ENCODE data around the gene UBE2Q2. TPM values are rescaled to one million over a fixed set of nuclear protein-coding genes. Genes with fewer than 3 reads are reported as not detected.

The UBE2Q2 gene
- total RNA-seq, 2 experiments from 2014 or later: 29.3 to 33.5 TPM

GRCh38 chr15:75943713-75944215, 100.5 kb downstream of the UBE2Q2 start:
- no peaks in the 10 kb centered on the region for H3K36me3 ChIP-seq (ENCODE audit: insufficient read depth, low read length)
- Mint-ChIP-seq H3K27me3 (peaks cover 17% of the 10 kb centered on the region), H3K36me3 (ENCODE audit: low read depth) (no peaks in the 10 kb centered on the region), H3K4me1 (ENCODE audit: low read depth) (no peaks in the 10 kb centered on the region), H3K4me3 (no peak overlapping the region), H3K27ac (no peak overlapping the region), H3K9me3 (peaks cover 6% of the 10 kb centered on the region)
- DNase-seq (no peak), ATAC-seq (ENCODE audit: poor library complexity) (no peak)
- CTCF ChIA-PET: no interaction called here
- TF ChIP-seq, protein P1, sequence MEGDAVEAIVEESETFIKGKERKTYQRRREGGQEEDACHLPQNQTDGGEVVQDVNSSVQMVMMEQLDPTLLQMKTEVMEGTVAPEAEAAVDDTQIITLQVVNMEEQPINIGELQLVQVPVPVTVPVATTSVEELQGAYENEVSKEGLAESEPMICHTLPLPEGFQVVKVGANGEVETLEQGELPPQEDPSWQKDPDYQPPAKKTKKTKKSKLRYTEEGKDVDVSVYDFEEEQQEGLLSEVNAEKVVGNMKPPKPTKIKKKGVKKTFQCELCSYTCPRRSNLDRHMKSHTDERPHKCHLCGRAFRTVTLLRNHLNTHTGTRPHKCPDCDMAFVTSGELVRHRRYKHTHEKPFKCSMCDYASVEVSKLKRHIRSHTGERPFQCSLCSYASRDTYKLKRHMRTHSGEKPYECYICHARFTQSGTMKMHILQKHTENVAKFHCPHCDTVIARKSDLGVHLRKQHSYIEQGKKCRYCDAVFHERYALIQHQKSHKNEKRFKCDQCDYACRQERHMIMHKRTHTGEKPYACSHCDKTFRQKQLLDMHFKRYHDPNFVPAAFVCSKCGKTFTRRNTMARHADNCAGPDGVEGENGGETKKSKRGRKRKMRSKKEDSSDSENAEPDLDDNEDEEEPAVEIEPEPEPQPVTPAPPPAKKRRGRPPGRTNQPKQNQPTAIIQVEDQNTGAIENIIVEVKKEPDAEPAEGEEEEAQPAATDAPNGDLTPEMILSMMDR (IDR thresholded peaks at IDR 0.05): no peak
- H3K27me3 ChIP-seq (ENCODE audit: control insufficient read depth in 1 of 2, insufficient read depth in 2 of 2, low read length in 2 of 2): no peaks in the 10 kb centered on the region
- H3K4me3 ChIP-seq (ENCODE audit: low read length): no peak overlapping the region
- no peaks in the 10 kb centered on the region for H3K4me1 ChIP-seq (ENCODE audit: insufficient read depth, low read length)
- intact Hi-C loops (cut with DNase I, micrococcal nuclease): no loop called here
- POLR2A ChIA-PET: no interaction called here
- no peaks in the 10 kb centered on the region for H3K9me3 ChIP-seq (ENCODE audit: control insufficient read depth in 1 of 2, insufficient read depth in 1 of 2, low read length in 2 of 2)
- H3K27ac ChIP-seq (ENCODE audit: low read depth in 1 of 2, low read length in 2 of 2): no peak overlapping the region

DNA sequence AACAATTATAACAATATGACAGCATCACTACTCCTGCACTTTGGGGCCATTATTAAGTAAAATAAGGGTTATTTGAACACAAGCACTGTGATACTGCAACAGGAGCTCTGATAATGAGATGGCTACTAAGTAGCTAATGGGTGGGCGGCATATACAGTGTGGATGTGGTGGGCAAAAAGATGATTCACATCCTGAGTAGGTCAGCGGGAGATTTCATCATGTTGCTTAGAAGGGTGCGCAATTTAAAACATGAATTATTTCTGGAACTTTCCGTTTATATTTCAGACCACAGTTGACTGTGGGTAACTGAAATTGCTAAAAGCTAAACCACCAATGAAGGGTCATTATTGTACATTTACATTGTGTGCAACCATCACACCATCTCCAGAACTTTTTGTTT, 102.7 kb downstream of the UBE2Q2 start:
- ATAC-seq (ENCODE audit: poor library complexity): no peak
- H3K4me3 ChIP-seq (ENCODE audit: low read length): no peak overlapping the region
- H3K27me3 Mint-ChIP-seq: peaks cover 39% of the 10 kb centered on the region

DNA sequence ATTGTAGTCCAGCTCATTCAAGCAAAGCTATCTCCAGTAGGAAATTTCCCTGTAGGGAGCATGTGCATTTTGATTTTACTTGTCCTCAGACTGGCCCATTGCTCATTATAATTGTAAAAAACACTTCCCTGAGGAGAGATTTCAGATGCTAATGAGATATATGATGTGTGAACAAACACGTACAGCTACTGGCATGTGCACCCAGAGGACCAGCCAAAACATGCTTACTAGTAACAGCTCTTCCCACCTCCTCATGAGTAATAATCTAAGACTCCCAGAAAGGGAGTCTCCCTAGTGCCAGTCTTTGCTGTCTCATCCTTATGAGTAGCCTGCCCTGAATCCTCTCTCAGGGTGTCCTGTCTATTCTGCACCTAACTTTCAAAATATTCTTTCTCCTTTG, 103.8 kb downstream of the UBE2Q2 start:
- DNase-seq: no peak
- no peaks in the 10 kb centered on the region for H3K4me1 ChIP-seq (ENCODE audit: insufficient read depth, low read length)
- Mint-ChIP-seq H3K4me3 (no peak overlapping the region), H3K27ac (no peak overlapping the region), H3K4me1 (ENCODE audit: low read depth) (no peaks in the 10 kb centered on the region), H3K27me3 (peaks cover 46% of the 10 kb centered on the region), H3K36me3 (ENCODE audit: low read depth) (no peaks in the 10 kb centered on the region), H3K9me3 (no peaks in the 10 kb centered on the region)
- peaks cover 0 to 1% of the 10 kb centered on the region in 2 experiments for H3K27me3 ChIP-seq (ENCODE audit: control insufficient read depth in 1 of 2, insufficient read depth in 2 of 2, low read length in 2 of 2)
- TF ChIP-seq, protein P1 (IDR thresholded peaks at IDR 0.05): no peak
- no peak overlapping the region for H3K27ac ChIP-seq (ENCODE audit: low read depth in 1 of 2, low read length in 2 of 2)
- ChIA-PET POLR2A (no interaction called here), CTCF (no interaction called here)
- intact Hi-C loops (cut with DNase I, micrococcal nuclease): no loop called here
- no peaks in the 10 kb centered on the region for H3K9me3 ChIP-seq (ENCODE audit: control insufficient read depth in 1 of 2, insufficient read depth in 1 of 2, low read length in 2 of 2)
- no peaks in the 10 kb centered on the region for H3K36me3 ChIP-seq (ENCODE audit: insufficient read depth, low read length)
- no peak overlapping the region for H3K4me3 ChIP-seq (ENCODE audit: low read length)
- ATAC-seq (ENCODE audit: poor library complexity): no peak

More for the DNA sequence above, 102.7 kb downstream of the UBE2Q2 start:
- no peaks in the 10 kb centered on the region for H3K4me1 Mint-ChIP-seq (ENCODE audit: low read depth)
- H3K4me1 ChIP-seq (ENCODE audit: insufficient read depth, low read length): no peaks in the 10 kb centered on the region
- no peak overlapping the region for H3K4me3 Mint-ChIP-seq
- POLR2A ChIA-PET: no interaction called here
- H3K36me3 Mint-ChIP-seq (ENCODE audit: low read depth): no peaks in the 10 kb centered on the region
- DNase-seq: no peak
- H3K27me3 ChIP-seq (ENCODE audit: control insufficient read depth in 1 of 2, insufficient read depth in 2 of 2, low read length in 2 of 2): no peaks in the 10 kb centered on the region
- intact Hi-C loops (cut with DNase I, micrococcal nuclease): no loop called here
- CTCF ChIA-PET: no interaction called here
- TF ChIP-seq, protein P1 (IDR thresholded peaks at IDR 0.05): no peak
- no peaks in the 10 kb centered on the region for H3K9me3 ChIP-seq (ENCODE audit: control insufficient read depth in 1 of 2, insufficient read depth in 1 of 2, low read length in 2 of 2)
- H3K9me3 Mint-ChIP-seq: peaks cover 1% of the 10 kb centered on the region
- H3K27ac ChIP-seq (ENCODE audit: low read depth in 1 of 2, low read length in 2 of 2): no peak overlapping the region
- H3K27ac Mint-ChIP-seq: no peak overlapping the region
- no peaks in the 10 kb centered on the region for H3K36me3 ChIP-seq (ENCODE audit: insufficient read depth, low read length)
